Stimulated activated CD8-positive, alpha-beta memory T cell treated with anti-CD3 and anti-CD28 coated beads, Interleukin-7, amount 100 ng/mL, for 4 hours (primary cell): ENCODE measurements around the gene SULT1E1.

ENCODE experiments used
- DNase-seq, 2 donors: peaks; one replicate each; pipeline ENCODE4 v3.0.0-alpha.2; 2020; ENCODE audit warnings: low read depth in 2 of 2

The SULT1E1 gene

GRCh38 chr4:69799337-69799736 is 60.6 kb downstream of the SULT1E1 start:
- no peak for DNase-seq

GRCh38 chr4:69793732-69794131 is 66.2 kb downstream of the SULT1E1 start:
- DNase-seq, result no peak
